ENCODE results near the gene CHD2. TPM values are rescaled to one million over a fixed set of nuclear protein-coding genes. Genes with fewer than 3 reads are reported as not detected.
A peak's percentile ranks its signal among the peaks of the same experiment; 100 is the strongest.

Gene CHD2
- polyA plus RNA-seq, 2 of the 4 experiments (the other 2 are of a cell fraction) = 29.5 to 68.2 TPM

DNA sequence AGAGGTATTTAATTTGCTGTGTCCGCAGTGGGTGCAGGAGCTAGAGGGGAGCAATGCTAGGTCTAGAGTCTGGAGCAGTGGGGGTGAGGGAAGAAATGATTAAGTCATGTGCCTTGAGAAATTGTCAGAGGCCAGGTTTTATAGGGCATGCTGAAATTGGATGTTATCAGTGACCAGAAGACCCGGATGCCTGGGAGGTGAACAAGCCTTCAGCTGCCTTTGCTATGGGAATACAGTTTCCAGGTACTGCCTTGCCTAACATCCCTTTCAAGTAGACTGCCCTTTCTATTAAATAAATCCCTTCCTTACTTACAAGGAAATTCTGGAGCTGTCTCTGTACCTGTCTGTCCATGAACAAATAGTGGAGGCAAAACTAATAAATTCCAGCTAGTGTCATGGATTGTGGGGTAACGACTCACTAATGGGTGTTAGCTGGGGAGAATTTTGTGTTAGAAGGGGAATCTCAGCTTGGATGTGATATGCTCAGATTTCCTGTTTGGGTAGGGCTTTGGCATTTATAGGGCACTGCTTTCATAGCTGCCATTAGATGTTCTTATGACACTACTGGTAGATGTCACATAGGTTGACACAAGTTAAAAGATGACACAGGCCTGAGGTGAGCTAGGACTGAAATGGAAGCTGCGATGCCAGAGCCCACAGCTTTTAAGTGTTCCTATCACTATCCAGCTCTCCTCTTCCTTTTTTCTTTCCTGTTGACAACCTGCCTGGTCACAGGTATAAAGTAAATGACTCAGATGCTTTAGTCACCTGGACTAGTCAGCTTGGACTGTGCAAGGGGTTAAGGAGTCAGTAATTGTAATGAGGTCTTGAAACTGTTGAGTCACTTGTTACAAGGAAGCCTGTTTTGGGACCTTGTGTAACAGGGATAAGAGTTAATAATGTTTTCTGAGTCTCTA, 21.3 kb downstream of the CHD2 start:
- peak; percentile 15 to 44; a peak in 5 of 6 replicates for ATAC-seq
- Histone ChIP-seq H3K27ac (peak overlapping the region; percentile 0 to 53; a peak in 4 of 6 replicates), H3K4me1 (peaks cover 63% of the 10 kb centered on the region), H3K4me2 (peak overlapping the region; percentile 41), H3K9me3 (no peaks in the 10 kb centered on the region), H3K4me3 (no peak overlapping the region)
- DNase-seq (ENCODE audit: low read depth in 1 of 2, low spot score in 1 of 2) = peak in 1 of 2 experiments; percentile 60
- TF ChIP-seq, protein P1, sequence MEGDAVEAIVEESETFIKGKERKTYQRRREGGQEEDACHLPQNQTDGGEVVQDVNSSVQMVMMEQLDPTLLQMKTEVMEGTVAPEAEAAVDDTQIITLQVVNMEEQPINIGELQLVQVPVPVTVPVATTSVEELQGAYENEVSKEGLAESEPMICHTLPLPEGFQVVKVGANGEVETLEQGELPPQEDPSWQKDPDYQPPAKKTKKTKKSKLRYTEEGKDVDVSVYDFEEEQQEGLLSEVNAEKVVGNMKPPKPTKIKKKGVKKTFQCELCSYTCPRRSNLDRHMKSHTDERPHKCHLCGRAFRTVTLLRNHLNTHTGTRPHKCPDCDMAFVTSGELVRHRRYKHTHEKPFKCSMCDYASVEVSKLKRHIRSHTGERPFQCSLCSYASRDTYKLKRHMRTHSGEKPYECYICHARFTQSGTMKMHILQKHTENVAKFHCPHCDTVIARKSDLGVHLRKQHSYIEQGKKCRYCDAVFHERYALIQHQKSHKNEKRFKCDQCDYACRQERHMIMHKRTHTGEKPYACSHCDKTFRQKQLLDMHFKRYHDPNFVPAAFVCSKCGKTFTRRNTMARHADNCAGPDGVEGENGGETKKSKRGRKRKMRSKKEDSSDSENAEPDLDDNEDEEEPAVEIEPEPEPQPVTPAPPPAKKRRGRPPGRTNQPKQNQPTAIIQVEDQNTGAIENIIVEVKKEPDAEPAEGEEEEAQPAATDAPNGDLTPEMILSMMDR (IDR thresholded peaks at IDR 0.05) = no peak
- 0 out of 2 replicates have a peak, but pooled peaks have one; percentile 18 for TF ChIP-seq ZSCAN20 (CRISPR knock-in tag; IDR thresholded peaks at IDR 0.05)
- no peak for TF ChIP-seq FOSL2 (IDR thresholded peaks at IDR 0.05)
- peak; percentile 74 for TF ChIP-seq FOSL2 (CRISPR knock-in tag; IDR thresholded peaks at IDR 0.05)
- TF ChIP-seq EP300 (IDR thresholded peaks at IDR 0.05) = no peak
- TF ChIP-seq FOXS1 (CRISPR knock-in tag; IDR thresholded peaks at IDR 0.05) = no peak
- TF ChIP-seq FOSB (CRISPR knock-in tag; IDR thresholded peaks at IDR 0.05) = 0 out of 2 replicates have a peak, but pooled peaks have one; percentile 40
- peak; percentile 63 for TF ChIP-seq MAFK (IDR thresholded peaks at IDR 0.05; ENCODE audit: partially characterized antibody)
- TF ChIP-seq ATOH8 (CRISPR knock-in tag; IDR thresholded peaks at IDR 0.05; ENCODE audit: low read depth) = no peak
- no peak for TF ChIP-seq MAZ (IDR thresholded peaks at IDR 0.05; ENCODE audit: borderline replicate concordance, low read depth, low read length)
- TF ChIP-seq, protein P2, sequence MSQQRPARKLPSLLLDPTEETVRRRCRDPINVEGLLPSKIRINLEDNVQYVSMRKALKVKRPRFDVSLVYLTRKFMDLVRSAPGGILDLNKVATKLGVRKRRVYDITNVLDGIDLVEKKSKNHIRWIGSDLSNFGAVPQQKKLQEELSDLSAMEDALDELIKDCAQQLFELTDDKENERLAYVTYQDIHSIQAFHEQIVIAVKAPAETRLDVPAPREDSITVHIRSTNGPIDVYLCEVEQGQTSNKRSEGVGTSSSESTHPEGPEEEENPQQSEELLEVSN (IDR thresholded peaks at IDR 0.05; ENCODE audit: borderline replicate concordance, low read depth) = no peak
- ChIA-PET POLR2A (interaction anchor here (1.4 to 2.5 kb wide), 5 partner anchors 17 to 114 kb away, joined by 8 to 15 read pairs (median 10); partner anchors contain the start of gene CHD2), CTCF (interaction anchor here (0.8 to 15.0 kb wide), 9 partner anchors 14 to 128 kb away, joined by 3 to 167 read pairs (median 6); no protein-coding TSS in a partner anchor)
- 71% methylated on average over 4 of the region's 4 CpGs for WGBS (ENCODE audit: missing lambda C conversion rate)
- FAIRE-seq = no peak

DNA sequence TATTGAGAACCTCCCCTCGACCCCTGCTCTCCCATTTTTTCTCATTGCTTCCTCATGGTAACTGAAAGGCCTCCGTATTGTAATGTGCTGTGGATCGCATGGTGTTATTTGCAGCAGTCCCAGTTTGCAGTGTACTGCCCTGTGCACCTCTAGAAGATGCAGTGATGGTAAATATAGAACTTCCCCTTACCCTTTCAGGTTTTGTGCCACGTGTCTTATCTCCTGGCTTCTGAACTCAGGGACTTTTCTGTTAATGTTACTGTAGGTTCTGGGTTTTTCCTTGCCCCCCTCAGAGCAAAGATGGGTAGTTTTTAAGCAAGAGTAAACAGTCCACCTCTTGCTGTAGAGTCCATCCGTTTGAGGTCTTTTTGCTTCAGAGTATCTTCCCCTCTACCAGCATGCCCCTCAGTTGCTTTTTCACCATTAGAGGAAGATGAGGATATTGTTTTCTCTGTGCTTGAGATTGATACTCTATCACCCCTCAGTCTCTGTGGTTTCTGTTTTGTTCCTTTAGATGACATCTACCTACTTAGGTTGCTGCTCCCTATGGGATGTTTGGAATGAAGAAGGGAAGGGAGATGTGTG, 22.4 kb downstream of the CHD2 start:
- ChIA-PET POLR2A (interaction anchor here (1.9 kb wide), 1 partner anchor 113 kb away, joined by 15 read pairs; no protein-coding TSS in a partner anchor), CTCF (interaction anchor here (0.7 to 15.0 kb wide), 7 partner anchors 11 to 125 kb away, joined by 3 to 167 read pairs (median 4); no protein-coding TSS in a partner anchor)
- ATAC-seq = no peak
- no peak for FAIRE-seq
- Histone ChIP-seq H3K4me1 (peaks cover 53% of the 10 kb centered on the region), H3K27ac (peak overlapping the region in 1 of 2 experiments; percentile 53; a peak in 3 of 6 replicates), H3K4me2 (peak overlapping the region; percentile 41; the same call in 1 of the 3 replicates), H3K4me3 (no peak overlapping the region), H3K9me3 (no peaks in the 10 kb centered on the region)
- no peak for DNase-seq (ENCODE audit: low read depth in 1 of 2, low spot score in 1 of 2)
- 85% methylated on average over 5 of the region's 5 CpGs for WGBS (ENCODE audit: missing lambda C conversion rate)
- TF ChIP-seq ELK1 (IDR thresholded peaks at IDR 0.05; ENCODE audit: low read depth, low read length) (no peak), RFX5 (IDR thresholded peaks at IDR 0.05) (no peak), HDAC2 (IDR thresholded peaks at IDR 0.05) (no peak), SREBF2 (IDR thresholded peaks at IDR 0.05) (no peak), FOSB (CRISPR knock-in tag; IDR thresholded peaks at IDR 0.05) (no peak), MAFK (IDR thresholded peaks at IDR 0.05; ENCODE audit: partially characterized antibody) (no peak), NR3C1 (IDR thresholded peaks at IDR 0.05) (no peak), GATA3 (IDR thresholded peaks at IDR 0.05; ENCODE audit: borderline replicate concordance) (no peak), MAZ (IDR thresholded peaks at IDR 0.05; ENCODE audit: borderline replicate concordance, low read depth, low read length) (no peak), EP300 (IDR thresholded peaks at IDR 0.05) (no peak), TP53 (CRISPR knock-in tag; IDR thresholded peaks at IDR 0.05) (no peak), KDM5A (IDR thresholded peaks at IDR 0.05) (no peak), CEBPB (IDR thresholded peaks at IDR 0.05) (no peak), REST (IDR thresholded peaks at IDR 0.05) (no peak), RNF2 (IDR thresholded peaks at IDR 0.05; ENCODE audit: borderline replicate concordance, low read depth) (no peak)
- TF ChIP-seq, protein P3, sequence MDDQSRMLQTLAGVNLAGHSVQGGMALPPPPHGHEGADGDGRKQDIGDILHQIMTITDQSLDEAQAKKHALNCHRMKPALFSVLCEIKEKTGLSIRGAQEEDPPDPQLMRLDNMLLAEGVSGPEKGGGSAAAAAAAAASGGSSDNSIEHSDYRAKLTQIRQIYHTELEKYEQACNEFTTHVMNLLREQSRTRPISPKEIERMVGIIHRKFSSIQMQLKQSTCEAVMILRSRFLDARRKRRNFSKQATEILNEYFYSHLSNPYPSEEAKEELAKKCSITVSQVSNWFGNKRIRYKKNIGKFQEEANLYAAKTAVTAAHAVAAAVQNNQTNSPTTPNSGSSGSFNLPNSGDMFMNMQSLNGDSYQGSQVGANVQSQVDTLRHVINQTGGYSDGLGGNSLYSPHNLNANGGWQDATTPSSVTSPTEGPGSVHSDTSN (IDR thresholded peaks at IDR 0.05) = no peak
- TF ChIP-seq, protein P4, sequence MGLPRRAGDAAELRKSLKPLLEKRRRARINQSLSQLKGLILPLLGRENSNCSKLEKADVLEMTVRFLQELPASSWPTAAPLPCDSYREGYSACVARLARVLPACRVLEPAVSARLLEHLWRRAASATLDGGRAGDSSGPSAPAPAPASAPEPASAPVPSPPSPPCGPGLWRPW (IDR thresholded peaks at IDR 0.05) = no peak

Data from A549 (cell line).